ENCODE measurements around the gene CEACAM5.
"Not testable (repeated sequence)": the region's sequence is repeated elsewhere in the genome, so short reads cannot be mapped to it uniquely, and the experiment has no call there.

The CEACAM5 gene

GRCh38 chr19:41701401-41702075 lies 6.9 kb upstream of the CEACAM5 start:
- DNase-seq = no peak

GRCh38 chr19:41702171-41702651 lies 6.2 kb upstream of the CEACAM5 start:
- DNase-seq = no peak

DNA sequence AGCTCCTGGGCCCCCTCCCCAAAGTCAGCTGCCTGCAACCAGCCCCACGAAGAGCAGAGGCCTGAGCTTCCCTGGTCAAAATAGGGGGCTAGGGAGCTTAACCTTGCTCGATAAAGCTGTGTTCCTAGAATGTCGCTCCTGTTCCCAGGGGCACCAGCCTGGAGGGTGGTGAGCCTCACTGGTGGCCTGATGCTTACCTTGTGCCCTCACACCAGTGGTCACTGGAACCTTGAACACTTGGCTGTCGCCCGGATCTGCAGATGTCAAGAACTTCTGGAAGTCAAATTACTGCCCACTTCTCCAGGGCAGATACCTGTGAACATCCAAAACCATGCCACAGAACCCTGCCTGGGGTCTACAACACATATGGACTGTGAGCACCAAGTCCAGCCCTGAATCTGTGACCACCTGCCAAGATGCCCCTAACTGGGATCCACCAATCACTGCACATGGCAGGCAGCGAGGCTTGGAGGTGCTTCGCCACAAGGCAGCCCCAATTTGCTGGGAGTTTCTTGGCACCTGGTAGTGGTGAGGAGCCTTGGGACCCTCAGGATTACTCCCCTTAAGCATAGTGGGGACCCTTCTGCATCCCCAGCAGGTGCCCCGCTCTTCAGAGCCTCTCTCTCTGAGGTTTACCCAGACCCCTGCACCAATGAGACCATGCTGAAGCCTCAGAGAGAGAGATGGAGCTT lies 4.7 kb upstream of the CEACAM5 start:
- no peak for DNase-seq

GRCh38 chr19:41705393-41706174 lies 2.8 kb upstream of the CEACAM5 start:
- DNase-seq = no peak

DNA sequence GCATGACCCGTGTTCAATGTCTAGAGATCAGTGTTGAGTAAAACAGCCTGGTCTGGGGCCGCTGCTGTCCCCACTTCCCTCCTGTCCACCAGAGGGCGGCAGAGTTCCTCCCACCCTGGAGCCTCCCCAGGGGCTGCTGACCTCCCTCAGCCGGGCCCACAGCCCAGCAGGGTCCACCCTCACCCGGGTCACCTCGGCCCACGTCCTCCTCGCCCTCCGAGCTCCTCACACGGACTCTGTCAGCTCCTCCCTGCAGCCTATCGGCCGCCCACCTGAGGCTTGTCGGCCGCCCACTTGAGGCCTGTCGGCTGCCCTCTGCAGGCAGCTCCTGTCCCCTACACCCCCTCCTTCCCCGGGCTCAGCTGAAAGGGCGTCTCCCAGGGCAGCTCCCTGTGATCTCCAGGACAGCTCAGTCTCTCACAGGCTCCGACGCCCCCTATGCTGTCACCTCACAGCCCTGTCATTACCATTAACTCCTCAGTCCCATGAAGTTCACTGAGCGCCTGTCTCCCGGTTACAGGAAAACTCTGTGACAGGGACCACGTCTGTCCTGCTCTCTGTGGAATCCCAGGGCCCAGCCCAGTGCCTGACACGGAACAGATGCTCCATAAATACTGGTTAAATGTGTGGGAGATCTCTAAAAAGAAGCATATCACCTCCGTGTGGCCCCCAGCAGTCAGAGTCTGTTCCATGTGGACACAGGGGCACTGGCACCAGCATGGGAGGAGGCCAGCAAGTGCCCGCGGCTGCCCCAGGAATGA lies 1.5 kb upstream of the CEACAM5 start:
- DNase-seq = no peak

- DNase-seq = no peak
Observed at GRCh38 chr19:41707502-41707812, 969 bp upstream of the CEACAM5 start.

GRCh38 chr19:41707871-41708371 lies 505 bp upstream of the CEACAM5 start:
- no peak for DNase-seq

- DNase-seq = not testable (repeated sequence)
Observed at GRCh38 chr19:41709516-41709915, 1.1 kb downstream of the CEACAM5 start.

DNA sequence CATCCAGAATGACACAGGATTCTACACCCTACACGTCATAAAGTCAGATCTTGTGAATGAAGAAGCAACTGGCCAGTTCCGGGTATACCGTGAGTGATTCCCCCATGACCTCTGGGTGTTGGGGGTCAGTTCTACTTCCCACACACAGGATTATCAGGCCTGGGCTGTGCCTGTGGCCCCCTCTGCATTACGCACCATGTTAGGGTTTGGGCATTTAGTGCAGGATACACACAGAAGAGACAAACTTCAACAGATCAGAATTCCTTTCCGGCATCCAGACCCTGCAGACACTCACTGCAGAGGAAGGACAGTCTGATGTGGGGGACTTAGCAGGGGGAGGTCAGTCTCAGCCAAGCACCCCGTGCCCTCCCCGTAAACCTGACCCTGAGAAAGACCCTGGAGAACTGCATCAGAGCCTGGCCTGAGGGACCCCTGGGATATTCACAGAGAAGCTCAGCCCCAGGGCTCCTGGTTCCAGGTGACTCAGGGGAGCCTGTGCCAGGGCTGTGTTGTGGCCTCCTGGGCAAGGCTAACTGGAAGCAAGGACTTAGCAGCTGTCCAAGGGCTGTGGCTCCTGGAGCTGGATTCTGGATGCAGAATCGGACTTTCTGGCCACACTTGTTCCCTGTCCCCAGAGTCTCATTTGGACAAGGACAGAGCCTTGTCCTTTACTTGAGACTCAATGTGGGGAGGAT lies 1.7 kb downstream of the CEACAM5 start:
- DNase-seq = no peak

- DNase-seq = no peak
Observed at GRCh38 chr19:41711376-41712261, 3.2 kb downstream of the CEACAM5 start.

- no peak for DNase-seq
Observed at GRCh38 chr19:41714598-41714997, 6.2 kb downstream of the CEACAM5 start.

DNA sequence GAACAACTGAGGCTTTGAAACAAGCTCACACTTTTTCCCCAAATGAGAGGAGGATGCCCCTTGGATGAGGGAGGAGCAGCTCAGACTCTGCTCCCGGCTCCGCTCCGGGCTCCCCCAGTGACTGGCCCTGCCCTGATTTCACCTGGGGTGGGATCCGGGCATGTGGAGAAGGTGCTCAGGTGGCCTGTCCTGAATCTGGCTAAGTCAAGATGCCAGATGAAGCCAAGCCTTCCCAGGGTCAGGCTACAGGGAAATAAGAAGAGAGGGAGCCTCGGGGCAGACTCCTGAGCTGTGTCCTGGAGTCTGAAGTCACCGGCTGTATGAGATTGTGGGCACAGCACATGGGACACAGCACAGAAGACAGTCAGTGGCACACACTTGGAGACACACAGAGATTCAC lies 10.3 kb downstream of the CEACAM5 start:
- DNase-seq = no peak

GRCh38 chr19:41720103-41720502 lies 11.7 kb downstream of the CEACAM5 start:
- DNase-seq = no peak

- no peak for DNase-seq
Observed at GRCh38 chr19:41726493-41726892, 18.1 kb downstream of the CEACAM5 start.

DNA sequence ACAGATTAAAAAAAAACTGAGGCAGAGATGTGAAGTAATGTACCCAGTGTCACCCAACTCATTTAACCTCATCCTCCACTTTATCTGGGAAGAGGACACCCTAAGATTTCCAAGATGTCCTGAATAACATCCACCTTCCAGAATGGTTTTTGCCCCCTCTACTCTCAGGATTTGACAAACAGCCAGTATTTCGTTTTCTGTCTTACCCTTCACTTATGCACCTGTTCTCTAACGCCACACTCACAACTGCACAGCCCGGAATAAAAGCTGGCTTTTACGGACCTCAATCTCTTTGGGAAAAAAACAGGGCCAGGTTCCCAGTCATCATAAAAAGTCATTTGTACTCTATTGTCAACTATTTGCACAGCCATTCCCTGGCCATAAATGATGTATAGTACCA lies 25.7 kb downstream of the CEACAM5 start:
- DNase-seq = no peak

DNA sequence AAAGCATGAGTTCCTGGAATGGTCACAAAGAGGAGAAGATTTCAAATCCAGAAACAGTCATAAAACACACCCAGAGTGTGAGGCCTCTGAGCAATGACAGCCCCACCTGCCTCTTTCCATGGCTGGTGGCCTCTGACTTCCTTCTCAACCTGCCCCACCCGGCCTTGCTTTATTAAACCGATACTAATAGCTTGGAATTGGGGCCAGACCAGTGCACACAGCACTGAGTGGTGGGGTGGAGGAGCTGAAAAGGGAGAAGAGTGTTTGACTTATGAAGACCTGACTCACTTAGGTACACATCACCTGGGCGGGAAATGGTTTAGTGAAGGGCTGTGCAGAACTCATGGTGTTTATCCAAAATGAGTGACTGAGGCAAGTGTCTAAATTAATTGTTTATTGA lies 26.2 kb downstream of the CEACAM5 start:
- DNase-seq = no peak

DNA sequence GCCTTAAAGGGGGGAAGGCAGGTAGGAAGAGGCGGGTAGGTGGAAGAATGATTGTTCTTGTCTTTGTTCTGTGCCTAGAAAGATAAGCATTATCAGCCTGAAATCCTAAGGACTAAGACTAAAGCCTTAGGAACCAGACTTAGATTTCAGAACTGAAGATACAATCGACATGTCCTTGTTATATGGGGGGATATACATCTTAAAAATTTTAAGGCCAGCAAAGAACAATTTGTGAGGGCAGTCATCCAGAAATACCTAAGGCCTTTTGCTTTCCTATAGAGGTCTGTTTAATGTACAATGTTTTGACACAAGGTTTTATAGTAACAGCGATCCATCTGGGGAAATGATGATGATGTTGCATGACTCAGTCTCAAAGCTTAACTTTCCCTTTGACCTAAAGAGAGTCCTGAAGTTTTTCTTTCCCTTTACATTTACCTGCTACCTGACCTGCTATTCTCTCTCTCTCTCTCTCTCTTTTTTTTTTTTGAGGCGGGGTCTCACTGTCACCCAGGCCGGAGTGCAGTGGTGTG lies 26.7 kb downstream of the CEACAM5 start:
- no peak for DNase-seq

DNA sequence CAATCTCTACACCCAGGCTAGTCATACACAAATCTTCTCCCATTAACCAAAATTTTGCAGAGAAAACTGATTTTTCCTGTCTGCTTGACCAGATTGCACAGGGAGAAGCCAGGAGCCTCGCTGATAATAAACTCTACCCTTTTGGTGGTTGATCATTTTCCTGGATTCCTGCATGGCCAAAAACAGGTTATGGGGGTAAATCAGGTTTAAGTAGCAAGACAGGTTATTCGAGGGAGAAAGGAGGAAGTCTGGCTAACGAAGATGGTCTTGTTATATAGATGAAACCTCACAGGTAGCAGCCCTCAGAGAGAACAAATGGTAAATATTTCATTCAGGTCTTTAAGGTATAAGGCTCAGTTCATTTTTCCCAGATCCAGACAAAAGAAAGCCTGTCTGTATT lies 30.9 kb downstream of the CEACAM5 start:
- DNase-seq = no peak

DNA sequence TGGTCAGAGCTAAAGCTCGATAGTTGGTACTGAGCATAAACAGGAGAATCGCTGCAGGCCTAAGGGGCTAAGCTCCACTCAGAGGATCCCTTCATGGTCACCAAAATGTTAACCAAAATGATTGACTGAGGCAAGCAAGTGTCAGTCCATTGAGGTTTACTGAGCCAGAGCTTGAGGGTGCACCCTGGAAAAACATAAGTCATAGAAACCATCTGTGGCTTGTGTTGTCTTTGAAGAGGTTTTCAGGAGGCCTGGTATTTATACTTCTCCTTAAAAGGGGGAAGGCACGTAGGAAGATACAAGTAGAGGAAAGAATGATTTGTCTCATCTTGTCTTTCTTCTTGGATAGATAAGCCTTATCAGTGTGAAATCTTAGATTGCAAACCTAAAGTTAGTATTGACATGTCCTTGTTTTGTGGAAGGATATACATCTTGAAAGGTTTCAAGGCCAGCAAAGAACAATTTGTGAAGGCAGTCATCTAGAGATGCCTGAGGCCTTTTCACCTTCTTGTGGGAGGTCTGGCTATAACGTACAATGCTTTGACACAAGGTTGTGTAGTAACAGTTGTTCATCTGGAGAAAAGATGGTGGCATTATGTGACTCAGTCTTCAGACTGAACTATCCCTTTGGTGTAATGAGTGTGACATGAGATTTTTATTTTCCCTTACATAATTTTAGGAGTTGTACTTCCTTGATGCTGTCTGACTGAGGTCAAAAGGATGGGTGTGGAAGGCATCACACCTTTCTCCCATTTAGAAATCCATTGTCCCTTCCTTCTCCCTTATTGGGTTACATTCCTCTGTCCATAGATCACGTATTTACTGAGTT lies 32.2 kb downstream of the CEACAM5 start:
- no peak for DNase-seq

GRCh38 chr19:41741244-41741554 lies 32.8 kb downstream of the CEACAM5 start:
- no peak for DNase-seq
